GM18867 (cell line): ENCODE results near the gene UBE2R2.
"Not testable (repeated sequence)": the region's sequence is repeated elsewhere in the genome, so short reads cannot be mapped to it uniquely, and the experiment has no call there.

Experiments used
- ATAC-seq: cut with Tn5 transposase; IDR thresholded peaks from one replicate; pipeline ENCODE4 v1.9.1; 2021; ENCODE audit warnings: mild to moderate bottlenecking, moderate library complexity; ENCODE audit not compliant: unreplicated experiment

Gene UBE2R2, protein sequence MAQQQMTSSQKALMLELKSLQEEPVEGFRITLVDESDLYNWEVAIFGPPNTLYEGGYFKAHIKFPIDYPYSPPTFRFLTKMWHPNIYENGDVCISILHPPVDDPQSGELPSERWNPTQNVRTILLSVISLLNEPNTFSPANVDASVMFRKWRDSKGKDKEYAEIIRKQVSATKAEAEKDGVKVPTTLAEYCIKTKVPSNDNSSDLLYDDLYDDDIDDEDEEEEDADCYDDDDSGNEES

DNA sequence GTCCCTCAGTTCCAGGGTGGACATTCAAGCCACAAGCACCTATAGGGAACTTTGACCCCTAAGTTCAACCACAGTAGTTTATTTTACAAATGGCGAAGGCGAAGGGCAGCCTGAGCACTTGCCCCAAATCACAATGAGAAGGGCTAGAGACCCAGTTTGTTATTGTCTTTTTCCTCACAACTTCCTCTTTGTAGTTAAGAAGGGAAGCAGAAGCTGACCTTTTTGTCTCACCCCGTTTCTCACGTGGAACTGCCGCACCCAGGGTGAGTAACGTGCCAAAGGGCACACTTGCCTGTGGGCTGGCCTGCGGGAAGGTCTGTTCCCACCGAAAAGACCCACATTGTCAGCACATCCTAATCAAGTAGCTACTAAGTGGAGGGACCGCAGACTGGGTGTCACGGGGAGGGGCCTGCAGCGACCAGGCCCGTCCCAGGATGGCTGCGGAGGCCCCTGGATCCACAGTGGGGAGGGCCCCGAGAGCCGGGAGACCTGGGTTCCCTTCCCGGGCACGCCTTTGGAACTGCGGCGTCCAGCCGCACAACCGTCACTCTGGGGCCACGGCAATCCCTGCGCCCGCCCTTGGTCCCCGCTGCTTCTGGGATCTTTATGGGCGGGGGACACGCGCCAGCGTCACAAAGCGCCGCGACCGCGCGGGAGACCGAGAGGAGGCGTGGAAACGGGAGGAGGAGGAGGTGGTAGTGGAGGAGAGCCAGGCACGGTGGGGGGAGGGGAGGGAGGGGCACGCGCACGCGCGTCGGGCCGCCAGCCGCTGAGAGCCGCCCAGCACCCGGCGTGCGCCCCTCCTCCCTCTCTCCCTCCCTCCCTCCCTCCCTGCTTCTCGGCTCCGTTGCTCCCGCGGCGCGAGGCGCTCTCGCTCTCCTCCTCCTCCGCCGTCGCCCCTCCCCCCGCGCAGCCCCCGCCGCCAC is at the start of gene UBE2R2:
TSS of gene UBE2R2 (plus strand) at position 834 of the 926 bp plus-strand sequence. CDS start 598 bp downstream, outside the sequence.
- peak; percentile 69 for ATAC-seq

DNA sequence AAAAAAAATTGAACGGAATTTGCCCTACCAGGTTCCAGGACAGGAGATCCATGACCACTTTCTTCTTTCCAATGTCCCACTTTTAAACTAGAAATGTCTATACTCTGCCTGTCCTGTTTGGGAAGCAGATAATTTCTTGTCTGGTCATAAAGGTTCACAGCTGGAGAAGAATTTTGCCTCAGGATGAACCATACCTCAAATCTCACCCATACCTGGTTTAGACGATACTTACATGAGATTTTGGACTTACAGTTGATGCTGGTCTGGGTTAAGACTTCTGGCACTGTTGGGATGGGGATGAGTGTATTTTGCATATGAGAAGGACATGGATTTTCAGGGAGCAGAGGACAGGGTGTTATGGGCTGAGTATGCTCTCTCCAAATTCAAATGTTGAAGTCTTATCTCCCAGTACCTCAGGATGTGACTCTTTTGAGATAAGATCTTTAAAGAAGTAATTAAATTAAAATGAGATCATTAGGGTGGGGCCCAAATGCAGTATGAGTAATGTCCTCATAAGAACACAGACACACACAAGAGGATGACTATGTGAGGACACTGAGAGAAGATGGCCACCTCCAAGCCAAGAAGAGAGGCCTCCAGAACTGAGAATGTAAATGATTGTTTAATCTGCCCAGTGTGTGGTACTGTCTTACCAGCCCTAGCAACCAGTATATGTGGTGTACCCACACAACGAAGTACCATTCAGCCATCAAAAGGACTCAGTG is 46.6 kb upstream of the UBE2R2 start:
- ATAC-seq, result not testable (repeated sequence)

DNA sequence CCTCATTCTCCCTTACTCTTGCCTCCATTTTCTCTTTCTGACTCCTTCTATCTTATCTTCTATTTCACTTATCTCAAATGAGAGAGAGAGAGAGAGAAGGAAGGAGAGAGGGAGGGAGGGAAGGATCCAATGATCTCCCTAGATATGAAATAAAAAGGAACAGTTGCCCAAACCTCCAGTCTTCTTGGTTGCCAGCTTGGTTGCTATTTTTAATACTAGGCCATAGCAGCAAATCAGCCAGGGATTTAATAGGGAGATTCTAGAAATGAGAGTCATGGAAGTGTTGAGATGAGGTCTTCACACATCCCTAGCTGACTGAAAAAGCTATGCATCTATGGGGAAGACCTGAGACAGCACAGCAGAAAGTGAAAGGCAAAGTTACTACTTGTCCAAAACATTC is 43.8 kb upstream of the UBE2R2 start:
- ATAC-seq, result not testable (repeated sequence)

DNA sequence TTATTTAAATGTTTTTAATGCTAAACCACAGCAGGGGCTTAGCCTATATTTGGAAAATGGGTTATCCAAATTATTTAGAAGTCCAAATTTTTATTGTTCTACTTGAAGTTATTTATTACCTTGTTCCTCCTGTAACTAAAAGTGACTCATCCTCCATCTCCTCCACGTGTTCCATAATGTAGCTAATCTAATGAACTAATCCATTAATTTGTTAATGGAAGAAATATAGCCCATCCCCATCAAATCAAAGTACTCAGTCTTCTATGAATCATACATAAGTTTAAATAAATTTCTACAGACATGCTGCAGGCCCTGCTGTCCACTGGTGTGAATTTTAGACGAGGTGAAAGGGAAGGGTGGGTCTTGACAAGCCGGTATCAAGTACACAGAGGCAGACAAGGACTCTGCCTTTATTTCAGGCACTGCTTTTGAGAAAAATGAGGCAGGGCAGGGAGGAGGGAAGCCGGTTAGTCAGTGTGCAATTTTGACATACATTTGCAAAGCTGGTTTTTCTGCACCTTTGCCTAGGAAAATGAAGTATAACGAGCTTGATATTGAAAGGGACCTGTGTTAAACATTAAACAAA is 42.8 kb upstream of the UBE2R2 start:
- not testable (repeated sequence) for ATAC-seq

DNA sequence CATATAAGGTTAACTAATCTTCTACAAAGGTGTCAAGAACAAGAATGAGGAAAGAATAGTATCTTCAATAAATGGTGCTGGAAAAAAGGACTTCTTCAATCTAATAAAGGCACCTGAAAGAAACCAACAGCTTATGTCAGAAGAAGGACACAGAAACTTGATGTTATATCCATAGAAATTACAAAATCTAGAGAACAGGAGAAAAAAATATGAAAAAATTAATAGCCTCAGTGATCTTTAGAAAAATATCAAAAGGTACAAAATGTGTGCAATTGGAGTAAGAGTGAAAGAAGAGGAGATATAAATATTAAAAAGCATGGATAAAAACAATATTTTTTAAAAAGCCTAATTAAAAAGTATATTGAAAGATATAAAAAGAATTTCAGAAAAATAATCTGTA is 40.4 kb upstream of the UBE2R2 start:
- ATAC-seq, result no peak

DNA sequence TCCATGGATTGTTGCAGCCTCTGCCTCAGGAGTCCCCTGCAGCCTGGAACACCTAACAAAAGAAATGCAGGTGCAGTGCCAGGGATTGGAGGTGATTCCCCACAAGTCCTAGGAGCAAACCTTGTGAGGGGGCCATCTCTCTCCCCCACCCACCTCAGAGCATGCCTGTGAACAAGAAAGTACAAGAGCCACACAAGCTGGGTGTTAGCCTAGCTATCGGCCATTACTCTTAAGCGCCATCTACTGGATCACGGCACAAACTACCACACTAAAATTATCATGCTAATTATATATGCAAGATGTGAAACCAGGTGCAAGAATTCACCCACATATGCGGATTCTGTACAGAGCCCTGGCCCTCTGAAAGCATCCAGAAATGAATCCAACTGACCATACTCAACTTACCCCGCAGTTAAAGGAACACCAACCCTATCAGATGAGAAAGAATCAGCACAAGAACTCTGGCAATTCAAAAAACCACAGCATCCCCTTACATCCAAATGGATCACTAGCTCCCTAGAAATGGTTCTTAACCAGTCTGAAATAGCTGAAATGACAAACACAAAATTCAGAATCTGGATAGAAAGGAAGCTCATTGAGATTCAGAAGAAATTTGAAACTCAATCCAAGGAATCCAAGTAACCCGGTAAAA is 38.1 kb upstream of the UBE2R2 start:
- peak; percentile 74 for ATAC-seq

DNA sequence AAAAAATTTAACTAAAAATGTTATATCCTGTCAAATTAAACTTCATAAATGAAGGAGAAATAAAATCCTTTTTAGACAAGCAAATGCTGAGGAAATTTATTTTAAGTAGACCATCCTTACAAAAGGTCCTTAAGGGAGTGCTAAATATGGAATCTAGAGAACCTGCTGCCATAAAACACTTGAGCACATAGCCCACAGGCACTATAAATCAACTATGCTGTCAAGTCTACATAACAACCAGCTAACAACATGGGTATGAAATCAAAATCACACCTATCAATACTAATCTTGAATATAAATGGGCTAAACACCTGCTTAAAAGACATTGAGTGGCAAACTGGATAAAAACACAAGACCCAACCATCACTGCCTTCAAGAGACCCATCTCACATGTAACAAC is 36.7 kb upstream of the UBE2R2 start:
- no peak for ATAC-seq

DNA sequence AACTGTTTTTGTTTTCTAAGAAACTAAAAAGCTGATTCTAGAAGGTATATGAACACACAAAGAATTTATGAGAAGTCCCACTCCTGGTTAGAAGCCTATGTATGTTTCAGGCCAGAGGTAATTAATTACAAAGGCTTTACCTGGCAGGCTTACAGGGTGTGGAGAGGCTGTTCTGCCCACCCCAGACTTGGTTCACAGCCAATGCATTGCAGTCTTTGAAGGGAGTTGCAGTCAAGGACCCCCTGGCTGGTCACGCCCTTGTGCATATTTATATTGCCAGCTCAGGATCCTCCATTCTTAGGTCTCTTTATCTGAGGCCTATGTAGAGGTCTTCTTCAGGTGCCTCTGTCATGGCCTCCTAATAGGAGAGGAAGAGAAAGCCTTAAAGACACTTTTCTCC is 35.2 kb upstream of the UBE2R2 start:
- no peak for ATAC-seq

DNA sequence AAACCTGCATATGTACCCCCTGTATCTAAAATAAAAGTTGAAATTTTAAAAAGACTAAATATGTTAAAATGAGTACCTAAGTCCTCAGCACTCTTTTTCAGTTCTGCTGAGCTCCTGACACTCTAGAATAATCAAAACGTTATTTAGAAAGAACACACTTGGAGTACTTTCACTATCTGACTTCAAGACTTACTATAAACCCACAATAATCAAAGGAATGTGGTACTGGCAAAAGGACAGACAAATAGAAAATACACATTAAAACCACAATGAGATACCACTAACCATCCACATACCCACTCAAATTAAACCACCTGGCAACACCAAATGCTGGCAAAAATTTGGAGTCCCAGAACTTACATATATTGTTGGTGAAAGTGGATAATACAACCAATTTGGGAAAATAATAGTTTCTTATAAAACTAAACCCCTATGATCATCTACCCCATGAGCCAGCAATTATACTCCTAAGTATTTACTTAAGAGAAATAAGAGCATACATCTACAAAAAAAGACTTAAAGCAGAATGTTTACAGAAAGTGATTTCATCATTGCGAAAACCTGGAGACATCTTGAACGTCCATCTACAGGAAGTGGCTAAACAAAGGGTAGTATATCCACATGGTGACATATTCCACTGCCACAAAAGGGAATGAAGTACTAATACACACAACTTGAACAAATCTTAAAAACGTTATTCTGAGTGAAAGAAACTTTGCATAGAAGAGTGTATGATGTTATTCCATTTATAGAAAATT is 34.4 kb upstream of the UBE2R2 start:
- no peak for ATAC-seq

DNA sequence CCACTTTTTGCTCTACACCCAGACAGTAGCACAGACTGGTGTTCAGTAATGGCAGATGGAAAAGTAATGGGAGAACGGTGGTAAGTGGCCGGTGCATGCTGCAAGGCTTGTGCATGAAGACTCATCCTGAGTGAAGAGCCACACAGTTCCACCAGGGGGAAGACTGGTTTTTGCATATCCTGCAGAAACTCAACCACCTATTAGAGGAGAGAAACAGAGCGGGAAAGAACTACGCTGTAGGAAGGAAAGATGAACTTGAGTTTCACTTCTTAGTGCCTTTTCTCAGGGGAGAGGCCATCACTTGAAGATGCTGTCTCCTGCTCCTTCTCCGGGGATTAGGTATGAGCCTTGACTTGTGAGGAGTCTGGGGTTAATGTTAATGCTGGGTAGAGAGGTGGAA is 31.0 kb upstream of the UBE2R2 start:
- no peak for ATAC-seq

DNA sequence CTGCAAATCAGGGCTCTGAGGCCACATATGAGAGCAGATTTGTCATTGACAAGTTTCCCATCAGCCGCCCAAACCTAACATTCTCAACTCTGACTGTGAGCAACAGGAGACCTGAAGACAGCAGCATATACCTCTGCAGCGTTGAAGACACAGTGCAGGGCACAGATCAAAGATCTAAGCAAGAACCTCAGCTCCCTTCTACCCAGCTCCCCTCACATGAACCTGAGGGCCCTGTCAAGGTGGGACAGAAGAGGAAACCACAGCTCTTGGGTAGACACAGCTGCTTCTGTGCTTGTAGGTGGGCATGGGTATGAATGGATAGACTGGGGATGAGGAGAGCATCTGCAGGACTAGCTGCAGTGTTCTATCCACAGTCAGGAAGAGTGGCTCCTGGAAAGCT is 30.3 kb upstream of the UBE2R2 start:
- no peak for ATAC-seq

DNA sequence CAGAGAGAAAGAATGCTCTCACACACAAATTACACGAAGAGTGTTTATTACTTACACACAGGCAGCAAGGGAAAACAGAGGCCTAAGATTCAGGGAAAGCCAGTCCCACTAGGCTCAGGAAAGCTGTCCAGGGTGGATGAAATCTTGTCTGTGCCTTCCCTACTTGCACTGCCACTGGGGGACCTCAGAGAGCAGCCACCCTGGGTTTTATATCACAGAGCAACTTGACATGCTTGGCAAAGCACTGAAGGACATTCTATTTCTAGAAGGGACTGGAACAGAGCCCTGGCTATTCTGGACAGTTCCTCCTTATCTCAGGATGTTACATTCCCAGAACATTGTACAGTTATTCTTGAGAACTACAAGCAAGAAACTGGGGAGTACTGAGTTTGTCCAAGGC is 29.1 kb upstream of the UBE2R2 start:
- no peak for ATAC-seq

DNA sequence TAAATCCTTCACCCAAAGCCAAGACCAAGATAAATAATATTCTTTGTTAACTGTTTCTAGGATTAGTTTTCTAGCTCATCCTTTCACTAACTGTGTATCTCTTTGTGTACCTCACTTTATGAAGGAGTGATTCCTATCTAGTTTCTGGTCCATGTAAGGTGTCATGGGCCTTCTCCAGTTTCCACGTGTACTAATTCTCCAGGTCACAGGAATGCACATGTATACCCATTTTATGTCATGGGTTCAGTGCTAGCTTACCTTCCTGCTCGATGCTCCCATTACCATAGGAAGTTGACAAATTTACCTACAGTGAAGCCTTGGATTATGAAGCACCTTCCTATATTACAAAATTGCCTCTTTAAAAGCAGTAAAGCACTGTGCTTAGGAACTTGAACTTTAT is 27.5 kb upstream of the UBE2R2 start:
- not testable (repeated sequence) for ATAC-seq

DNA sequence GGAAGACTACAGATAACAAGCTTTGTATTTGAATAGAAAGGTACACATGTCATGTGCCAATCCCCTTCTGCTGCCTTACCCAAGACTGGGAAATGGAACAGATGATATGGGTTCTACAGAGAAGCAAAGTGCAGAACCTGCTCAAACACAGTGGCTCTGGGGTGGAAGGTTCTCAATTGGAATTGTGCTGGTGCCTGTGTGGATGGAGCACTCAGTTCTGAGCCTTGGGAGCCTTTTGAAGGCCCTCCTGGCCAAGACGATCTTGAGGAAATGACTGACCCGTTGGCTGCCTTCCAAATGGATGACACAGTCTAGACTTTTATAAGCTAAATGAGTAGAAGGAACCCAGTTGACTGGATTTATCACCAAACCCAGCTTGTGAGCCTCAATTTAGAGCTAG is 25.8 kb upstream of the UBE2R2 start:
- ATAC-seq, result no peak

DNA sequence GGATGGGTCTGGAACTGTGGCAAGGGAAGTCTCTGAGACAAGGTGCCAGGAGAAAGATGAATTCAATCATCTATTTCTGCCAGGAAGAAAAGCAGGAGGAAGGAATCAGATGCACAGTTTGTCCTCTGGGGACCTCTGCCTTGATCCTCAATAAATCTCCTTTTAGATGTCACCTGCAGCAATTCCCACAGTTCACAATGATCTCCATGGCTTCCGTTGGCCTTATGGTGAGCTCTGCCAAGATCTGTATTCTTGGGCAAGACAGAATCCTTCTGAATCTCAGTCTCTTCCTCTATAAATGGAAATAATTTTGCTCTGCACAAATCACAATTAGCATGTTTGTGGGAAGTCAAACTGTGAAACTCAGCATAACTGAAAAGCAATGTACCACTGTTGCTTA is 23.5 kb upstream of the UBE2R2 start:
- ATAC-seq, result not testable (repeated sequence)

DNA sequence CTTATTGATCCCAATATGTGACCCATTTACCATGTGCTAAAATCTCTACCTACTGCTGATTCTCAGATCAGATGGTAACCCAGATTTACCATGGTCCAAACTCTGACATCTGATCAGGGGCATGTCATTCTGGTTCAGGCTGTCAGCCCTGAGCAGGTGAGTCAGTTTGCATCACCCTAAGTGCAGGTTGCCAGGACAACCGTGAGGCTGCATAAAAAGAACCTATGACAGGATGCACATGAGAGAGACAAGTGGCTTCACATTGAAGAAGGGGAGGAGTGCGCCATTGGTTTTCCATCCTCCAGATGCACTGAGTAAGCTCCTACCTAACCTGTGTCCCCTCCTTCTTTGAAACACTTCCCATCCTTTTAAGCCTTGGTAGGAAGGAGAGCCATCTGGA is 22.4 kb upstream of the UBE2R2 start:
- no peak for ATAC-seq

DNA sequence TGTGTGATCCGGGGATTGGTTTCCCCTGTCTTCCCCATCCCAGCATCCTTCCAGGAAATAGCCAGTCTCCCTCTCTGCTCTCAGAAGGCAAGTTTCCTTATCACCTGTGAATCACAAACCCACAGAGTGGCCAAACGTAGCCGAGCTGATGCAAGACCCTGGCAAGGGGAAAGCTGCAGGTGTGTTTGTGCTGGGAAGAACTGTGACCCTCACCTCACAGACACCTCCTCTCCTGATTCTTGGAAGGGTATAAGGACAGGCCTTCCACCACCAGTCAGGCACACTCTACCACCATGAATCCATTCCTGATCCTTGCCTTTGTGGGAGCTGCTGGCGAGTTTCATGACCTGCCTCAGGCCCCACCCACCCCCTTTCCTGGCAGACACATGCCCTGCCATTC is 21.7 kb upstream of the UBE2R2 start, which contains the start of gene PRSS3:
TSS of gene PRSS3 (plus strand) at position 281 of the 400 bp plus-strand sequence. CDS start at position 294, 13 bp downstream.
- ATAC-seq, result no peak

DNA sequence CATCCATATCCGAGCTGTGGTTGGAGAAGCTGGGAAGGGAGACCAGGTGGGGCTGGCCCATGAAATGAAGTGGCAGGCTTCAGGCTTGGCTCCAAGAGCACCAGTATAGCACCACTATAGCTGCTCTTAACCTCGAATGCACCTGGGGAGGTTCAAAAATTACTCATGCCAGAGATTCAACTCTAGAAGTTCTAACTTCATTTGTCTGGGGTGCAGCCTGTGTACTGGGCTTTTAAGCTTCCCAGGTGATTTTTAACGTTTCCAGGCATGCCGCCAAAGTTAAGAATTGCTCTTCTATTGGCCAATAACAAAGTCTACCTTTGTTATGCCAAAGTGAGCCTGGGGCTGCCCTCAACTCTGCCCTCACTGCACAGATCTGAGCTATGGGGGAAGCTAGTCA is 21.1 kb upstream of the UBE2R2 start:
- ATAC-seq, result no peak

DNA sequence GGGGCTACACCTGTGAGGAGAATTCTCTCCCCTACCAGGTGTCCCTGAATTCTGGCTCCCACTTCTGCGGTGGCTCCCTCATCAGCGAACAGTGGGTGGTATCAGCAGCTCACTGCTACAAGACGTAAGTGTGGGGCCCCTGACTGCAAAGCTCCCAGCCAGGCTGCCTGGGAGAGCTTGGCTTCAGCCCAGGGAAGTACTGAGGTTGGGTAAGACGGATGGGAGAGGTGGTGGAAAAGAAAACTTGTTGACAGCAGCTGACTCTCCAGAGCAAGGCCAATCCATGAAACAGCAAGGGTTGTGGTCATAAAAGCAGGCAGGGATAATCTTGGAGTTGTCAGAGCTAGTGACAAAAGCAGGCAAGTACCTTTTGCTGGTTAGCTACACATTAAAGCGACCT is 20.3 kb upstream of the UBE2R2 start:
- ATAC-seq, result not testable (repeated sequence)

DNA sequence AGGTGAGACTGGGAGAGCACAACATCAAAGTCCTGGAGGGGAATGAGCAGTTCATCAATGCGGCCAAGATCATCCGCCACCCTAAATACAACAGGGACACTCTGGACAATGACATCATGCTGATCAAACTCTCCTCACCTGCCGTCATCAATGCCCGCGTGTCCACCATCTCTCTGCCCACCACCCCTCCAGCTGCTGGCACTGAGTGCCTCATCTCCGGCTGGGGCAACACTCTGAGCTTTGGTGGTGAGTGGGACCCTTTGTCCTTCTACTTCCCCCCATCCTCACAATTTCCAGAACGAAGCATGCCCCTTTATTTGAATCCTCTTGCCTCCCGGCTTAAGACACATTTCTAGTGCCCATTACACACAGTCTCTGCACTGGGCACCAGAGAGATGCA is 19.1 kb upstream of the UBE2R2 start:
- no peak for ATAC-seq
